GM08714 (cell line): ENCODE results near the gene RPLP2.

Experiments
- H3K4me3 ChIP-seq: fragments of 200-500 bp; sonication (Bioruptor generic); 2 replicates; pipeline ENCODE4 v1.5.1; 2014; ENCODE audit warnings: mild to moderate bottlenecking, low read length, inconsistent platforms
- ZNF274 ChIP-seq: IDR thresholded peaks from 2 replicates; pipeline ENCODE4 v1.6.1; 2012; ENCODE audit warnings: mild to moderate bottlenecking, low read depth, low read length

The RPLP2 gene

GRCh38 chr11:853682-854448, 44.1 kb downstream of the RPLP2 start:
- no peak for TF ChIP-seq ZNF274
- H3K4me3 ChIP-seq, result no peak overlapping the region

DNA sequence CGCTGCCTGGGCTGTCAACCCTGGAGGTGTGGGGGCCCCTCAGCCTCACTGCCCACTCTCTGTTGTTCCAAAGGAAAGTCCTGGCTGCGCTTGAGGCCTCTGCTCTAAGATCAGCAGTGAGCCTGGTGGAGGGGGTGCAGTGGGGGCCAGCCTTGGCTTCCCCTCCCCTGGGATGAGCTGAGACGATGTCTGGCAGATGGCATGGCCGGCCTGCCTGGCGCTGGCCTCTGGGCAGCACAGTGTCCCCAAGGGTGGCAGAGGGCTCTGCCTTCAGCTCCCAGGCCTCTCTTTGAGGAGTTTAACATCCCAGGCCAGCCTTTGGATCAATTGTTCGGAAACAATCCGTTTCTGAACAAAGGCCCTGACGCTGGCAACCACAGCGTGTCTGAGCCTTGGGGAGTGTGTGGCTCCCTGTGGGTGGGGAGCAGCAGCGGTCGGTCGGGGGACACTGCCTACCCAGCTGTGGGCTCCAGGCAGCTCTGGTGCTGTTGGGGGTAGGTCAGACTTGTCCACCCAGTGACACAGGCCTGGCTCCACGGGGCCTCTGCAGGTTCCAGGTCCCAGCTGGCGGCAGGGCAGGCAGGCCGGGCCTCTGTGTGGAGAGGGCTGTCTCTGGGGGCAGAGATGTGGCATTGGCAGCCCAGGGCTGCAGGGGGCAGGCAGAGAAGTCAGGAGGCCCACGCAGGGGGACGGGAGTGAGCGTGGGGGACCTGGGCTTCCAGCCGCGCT, 45.0 kb downstream of the RPLP2 start:
- H3K4me3 ChIP-seq, result no peak overlapping the region
- no peak for TF ChIP-seq ZNF274

DNA sequence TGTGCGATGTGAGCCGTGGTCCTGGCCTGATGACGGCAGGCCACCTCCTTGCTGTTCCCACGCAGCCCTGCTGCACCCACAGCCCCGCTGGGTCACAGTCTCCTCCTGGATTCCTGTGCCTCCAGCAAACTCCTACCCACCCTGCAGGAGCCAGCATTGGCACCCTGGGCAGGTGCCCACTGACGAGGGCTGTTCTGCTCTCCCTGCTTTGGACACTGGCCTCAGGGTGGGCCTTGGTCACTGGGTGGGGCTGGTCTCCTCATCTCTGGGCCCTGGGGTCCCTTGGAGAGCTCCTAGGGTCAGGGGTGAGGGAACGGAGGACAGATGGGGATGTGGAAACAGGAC, 45.5 kb downstream of the RPLP2 start:
- TF ChIP-seq ZNF274, result no peak
- H3K4me3 ChIP-seq, result no peak overlapping the region

DNA sequence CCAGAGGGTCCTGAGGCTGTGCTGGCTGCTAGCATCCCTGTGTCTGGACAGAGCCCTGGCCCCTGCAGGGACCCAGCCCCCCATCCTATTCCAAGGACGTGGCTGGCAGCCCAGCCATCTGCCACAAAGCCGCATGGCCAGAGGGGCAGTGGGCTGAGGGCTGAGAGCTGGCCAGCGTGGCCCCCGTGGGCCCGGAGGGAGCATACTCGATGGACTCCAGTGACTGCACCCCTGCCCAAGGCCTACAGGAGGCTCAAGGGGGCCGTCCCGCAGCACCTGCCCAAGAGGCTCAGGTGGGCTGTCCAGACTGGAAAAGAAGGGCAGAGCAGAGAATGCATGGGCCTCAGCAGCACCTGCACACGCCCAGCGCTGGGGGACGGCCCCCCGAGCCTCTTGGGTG, 46.0 kb downstream of the RPLP2 start:
- no peak overlapping the region for H3K4me3 ChIP-seq
- no peak for TF ChIP-seq ZNF274

- no peak for TF ChIP-seq ZNF274
- no peak overlapping the region for H3K4me3 ChIP-seq
Measured at GRCh38 chr11:856397-856796, 46.6 kb downstream of the RPLP2 start.

DNA sequence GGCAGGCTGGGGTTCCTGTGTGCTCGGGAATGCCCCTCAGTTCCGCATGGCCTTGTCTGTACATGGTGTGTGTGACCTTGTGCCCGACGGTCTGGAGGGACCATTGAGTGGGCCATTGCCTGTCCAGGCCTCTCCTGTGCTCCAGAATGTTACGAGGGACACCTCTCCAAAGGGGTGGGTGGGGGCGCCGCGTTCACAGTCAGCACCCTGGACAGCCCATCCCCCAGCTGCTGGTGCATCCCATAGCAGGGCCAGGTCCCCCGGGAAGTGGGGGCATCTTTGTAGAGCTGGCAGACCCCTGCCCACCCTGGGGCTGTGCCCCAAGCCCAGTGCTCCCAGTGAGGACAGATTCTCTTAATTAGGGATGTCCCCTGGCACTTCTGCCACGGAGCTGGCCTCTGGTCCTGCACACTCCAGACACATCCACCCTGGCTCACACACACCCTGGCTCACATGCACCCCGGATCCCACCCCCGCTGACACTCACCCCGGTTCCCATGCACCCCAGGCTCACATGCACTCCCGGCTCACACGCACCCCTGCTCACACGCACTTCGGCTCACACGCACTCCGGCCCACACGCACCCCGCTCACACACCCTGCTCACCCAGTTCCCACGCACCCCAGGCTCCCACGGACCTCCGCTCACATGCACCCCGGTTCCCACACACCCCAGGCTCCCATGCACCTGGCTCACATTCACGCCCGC, 48.4 kb downstream of the RPLP2 start:
- TF ChIP-seq ZNF274, result no peak
- no peak overlapping the region for H3K4me3 ChIP-seq

GRCh38 chr11:858762-859339, 49.1 kb downstream of the RPLP2 start:
- TF ChIP-seq ZNF274, result no peak
- no peak overlapping the region for H3K4me3 ChIP-seq

GRCh38 chr11:859394-860131, 49.8 kb downstream of the RPLP2 start:
- H3K4me3 ChIP-seq, result no peak overlapping the region
- TF ChIP-seq ZNF274, result no peak

DNA sequence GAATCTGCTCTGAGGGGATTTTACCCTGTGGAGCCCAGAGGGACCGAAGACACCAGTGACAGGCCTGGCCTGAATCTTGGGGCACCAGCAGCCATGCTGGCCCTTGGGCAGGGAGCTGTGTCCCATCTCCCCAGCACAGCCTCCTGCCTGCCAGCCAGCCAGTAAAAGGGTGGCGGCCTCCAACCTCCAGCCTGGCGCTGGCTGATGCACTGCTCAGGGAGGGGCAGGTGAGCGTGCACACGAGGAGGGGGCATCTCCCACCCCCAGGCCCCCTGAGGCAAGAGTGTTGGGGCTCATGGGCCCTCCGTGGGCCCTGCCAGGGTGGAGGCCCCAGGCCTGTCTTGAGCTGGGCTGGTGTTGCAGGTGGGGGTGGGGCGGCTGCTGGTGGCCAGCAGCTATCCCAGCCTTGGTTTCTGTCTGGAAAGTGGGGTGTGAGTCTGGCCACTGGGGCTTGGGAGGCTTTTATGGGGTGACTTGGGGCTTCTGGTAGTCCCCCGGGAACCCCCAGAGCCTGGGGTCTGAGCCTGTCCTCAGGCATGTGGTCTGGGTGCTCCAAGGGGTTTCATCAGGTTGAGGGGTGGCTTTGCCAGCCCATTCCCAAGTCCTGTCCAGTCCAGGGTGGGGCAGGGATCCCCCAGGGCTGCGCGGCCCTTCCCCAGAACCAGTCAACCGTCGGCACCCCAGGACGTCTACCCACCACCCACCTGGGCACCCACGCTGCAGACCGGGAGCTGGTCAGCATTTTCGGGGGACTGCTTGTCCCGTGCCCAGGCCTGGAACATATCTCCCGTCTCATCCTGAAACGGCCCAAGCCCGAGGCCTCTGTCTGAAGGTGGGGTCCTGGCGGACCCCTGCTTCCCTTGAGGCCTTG, 50.7 kb downstream of the RPLP2 start:
- H3K4me3 ChIP-seq, result no peak overlapping the region

DNA sequence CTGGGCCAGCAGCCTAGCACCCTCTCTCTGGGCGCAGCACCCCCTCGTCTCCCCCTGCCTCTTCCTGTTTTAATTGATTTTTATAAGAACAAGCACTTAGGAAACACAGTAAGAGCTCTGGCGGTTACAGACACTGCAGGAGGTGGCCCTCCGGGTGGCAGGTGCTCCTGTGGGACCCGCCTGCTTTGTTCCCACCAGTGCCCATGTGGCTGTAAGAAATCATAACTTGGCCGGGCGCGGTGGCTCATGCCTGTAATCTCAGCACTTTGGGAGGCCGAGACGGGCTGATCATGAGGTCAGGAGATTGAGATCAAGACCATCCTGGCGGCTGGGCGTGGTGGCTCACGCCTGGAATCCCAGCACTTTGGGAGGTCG, 51.3 kb downstream of the RPLP2 start:
- no peak for TF ChIP-seq ZNF274
- no peak overlapping the region for H3K4me3 ChIP-seq

More for the DNA sequence above, 50.7 kb downstream of the RPLP2 start:
- no peak for TF ChIP-seq ZNF274

- TF ChIP-seq ZNF274, result no peak
- no peak overlapping the region for H3K4me3 ChIP-seq
Measured at GRCh38 chr11:862081-862661, 52.4 kb downstream of the RPLP2 start.
